GM10847 (cell line): ENCODE measurements around the gene NPAS1.

ENCODE experiments used
- POLR2A ChIP-seq: IDR thresholded peaks from 2 replicates; pipeline ENCODE4 v1.6.1; 2011; ENCODE audit not compliant: insufficient read length; ENCODE audit errors: extremely low read depth

NPAS1 gene

GRCh38 chr19:47069795-47070194, 50.2 kb downstream of the NPAS1 start:
- TF ChIP-seq POLR2A: no peak

GRCh38 chr19:47070756-47071155, 51.1 kb downstream of the NPAS1 start:
- no peak for TF ChIP-seq POLR2A

GRCh38 chr19:47071731-47072130, 52.1 kb downstream of the NPAS1 start:
- TF ChIP-seq POLR2A: no peak

GRCh38 chr19:47072323-47072722, 52.7 kb downstream of the NPAS1 start:
- TF ChIP-seq POLR2A: no peak

- TF ChIP-seq POLR2A: no peak
Observed at GRCh38 chr19:47073574-47073973, 53.9 kb downstream of the NPAS1 start.

- no peak for TF ChIP-seq POLR2A
Observed at GRCh38 chr19:47074621-47075020, 55.0 kb downstream of the NPAS1 start.

GRCh38 chr19:47075179-47075810, 55.7 kb downstream of the NPAS1 start:
- TF ChIP-seq POLR2A: no peak

GRCh38 chr19:47075941-47076340, 56.3 kb downstream of the NPAS1 start:
- TF ChIP-seq POLR2A: no peak

- TF ChIP-seq POLR2A: no peak
Observed at GRCh38 chr19:47081095-47081494, 61.5 kb downstream of the NPAS1 start.

GRCh38 chr19:47082493-47082892, 62.9 kb downstream of the NPAS1 start:
- no peak for TF ChIP-seq POLR2A

- no peak for TF ChIP-seq POLR2A
Observed at GRCh38 chr19:47084879-47085439, 65.3 kb downstream of the NPAS1 start.

- no peak for TF ChIP-seq POLR2A
Observed at GRCh38 chr19:47086280-47086679, 66.6 kb downstream of the NPAS1 start.

GRCh38 chr19:47089767-47090350, 70.2 kb downstream of the NPAS1 start:
- no peak for TF ChIP-seq POLR2A

- no peak for TF ChIP-seq POLR2A
Observed at GRCh38 chr19:47093254-47093653, 73.6 kb downstream of the NPAS1 start.

GRCh38 chr19:47093841-47094240, 74.2 kb downstream of the NPAS1 start:
- no peak for TF ChIP-seq POLR2A

- no peak for TF ChIP-seq POLR2A
Observed at GRCh38 chr19:47094557-47095475, 75.2 kb downstream of the NPAS1 start.
